HepG2 (cell line): ENCODE measurements around the gene PROK2. TPM values are rescaled to one million over a fixed set of nuclear protein-coding genes. Genes with fewer than 3 reads are reported as not detected.

ENCODE experiments used
- ATAC-seq: fragments of 200-7000 bp; cut with Tn5 transposase; 3 replicates; pipeline ENCODE4 v1.9.1; 2020; ENCODE audit warnings: mild to moderate bottlenecking, moderate library complexity
- BruUV-seq: library from RNA; stranded (reverse); fragments of 400-500 nt; replicated peaks from 2 replicates; lab custom pipeline; 2021; lab: Mats Ljungman, UMichigan
- CTCF ChIA-PET: fragments of 300-600 bp; formaldehyde crosslinking; extraction: SDS; loops from one replicate; lab custom pipeline; 2021; ENCODE audit warnings: low total read pairs, inconsistent platforms, low intra/inter-chr PET ratio; lab: Yijun Ruan, JAX
- POLR2A ChIA-PET: fragments of 350-600 bp; sonication (Branson Sonifier 250); formaldehyde crosslinking; loops from one replicate; lab custom pipeline; 2020; ENCODE audit warnings: antibody characterized with exemption, inconsistent platforms; lab: Yijun Ruan, JAX
- DNase-seq: peaks from one replicate; pipeline ENCODE4 v3.0.0-alpha.2; 2015; ENCODE audit warnings: low spot score
- FAIRE-seq: peaks from 3 replicates; lab custom pipeline; 2011; peaks lifted over from hg19 to GRCh38; lab: Jason Lieb, UNC
- H2AFZ ChIP-seq: one replicate; pipeline ENCODE4 v1.6.1; 2011; ENCODE audit warnings: low read length, inconsistent platforms
- H3K27ac ChIP-seq: fragments of 300-600 bp; 3 replicates; pipeline ENCODE4 v1.8.0; 2011; ENCODE audit warnings: mixed run types, mild to moderate bottlenecking, mixed read lengths, low read length, inconsistent platforms; ENCODE audit not compliant: insufficient read depth; ENCODE audit errors: extremely low read length
- H3K27me3 ChIP-seq, 2 experiments: fragments of 200-600 bp in 1 of 2; 2 replicates in 1 of 2; 3 replicates in 1 of 2; pipeline versions ENCODE4 v1.6.0 to v1.8.0; 2011; ENCODE audit warnings: low read length in 2 of 2, mild to moderate bottlenecking in 2 of 2, moderate library complexity in 2 of 2, inconsistent platforms in 1 of 2; ENCODE audit not compliant: insufficient read depth in 2 of 2, control insufficient read depth in 1 of 2
- H3K36me3 ChIP-seq, 2 experiments: fragments of 200-600 bp in 1 of 2; replicated peaks in 1 of 2; 2 replicates in 1 of 2; 3 replicates in 1 of 2; pipeline versions ENCODE4 v1.5.1 to v1.8.0; 2011; ENCODE audit warnings: low read length in 2 of 2, inconsistent platforms in 1 of 2; ENCODE audit not compliant: insufficient read depth in 2 of 2, control insufficient read depth in 1 of 2
- H3K4me1 ChIP-seq: 2 replicates; pipeline ENCODE4 v1.5.1; 2012; ENCODE audit warnings: low read length, inconsistent platforms; ENCODE audit not compliant: insufficient read depth
- H3K4me2 ChIP-seq: 2 replicates; pipeline ENCODE4 v1.6.0; 2011; ENCODE audit warnings: low read depth, low read length, inconsistent platforms
- H3K4me3 ChIP-seq, 3 experiments: fragments of 200-600 bp in 1 of 3; sonication (generic), shearing (Covaris generic) in 1 of 3; replicated peaks in 1 of 3; 2 replicates each; pipeline ENCODE4 v1.5.1; 2011 to 2016; ENCODE audit warnings: low read length in 3 of 3, inconsistent platforms in 2 of 3, low read depth in 2 of 3, mild to moderate bottlenecking in 2 of 3, control low read depth in 1 of 3, mixed read lengths in 1 of 3; ENCODE audit not compliant: insufficient read depth in 1 of 3
- H3K79me2 ChIP-seq: one replicate; pipeline ENCODE4 v1.6.1; 2011; ENCODE audit warnings: low read length, inconsistent platforms; ENCODE audit not compliant: insufficient read depth
- H3K9ac ChIP-seq: 2 replicates; pipeline ENCODE4 v1.6.0; 2011; ENCODE audit warnings: mild to moderate bottlenecking, low read depth, low read length, inconsistent platforms; ENCODE audit not compliant: insufficient read depth
- H3K9me3 ChIP-seq: 2 replicates; pipeline ENCODE4 v1.5.1; 2012; ENCODE audit warnings: mild to moderate bottlenecking, low read length
- H4K20me1 ChIP-seq: 2 replicates; pipeline ENCODE4 v1.6.0; 2011; ENCODE audit warnings: inconsistent platforms, mild to moderate bottlenecking, low read length, moderate library complexity; ENCODE audit not compliant: insufficient read depth
- DMTF1 ChIP-seq: sonication (generic); formaldehyde crosslinking; IDR thresholded peaks from 2 replicates; pipeline ENCODE4 v1.4.0; 2020; ENCODE audit warnings: mild to moderate bottlenecking, missing genetic modification reagents
- HNF1A ChIP-seq, 2 experiments: sonication (generic) in 1 of 2; formaldehyde crosslinking in 1 of 2; IDR thresholded peaks; 2 replicates each; pipeline versions ENCODE4 v1.4.0 to v1.6.1; 2016 to 2020; ENCODE audit warnings: borderline replicate concordance in 1 of 2, low read depth in 1 of 2, mild to moderate bottlenecking in 1 of 2, missing genetic modification reagents in 1 of 2
- PAX8 ChIP-seq: sonication (generic); formaldehyde crosslinking; IDR thresholded peaks from 2 replicates; pipeline ENCODE4 v1.8.0; 2022; ENCODE audit warnings: mild to moderate bottlenecking, missing genetic modification reagents, borderline replicate concordance
- POLR2AphosphoS2 ChIP-seq: IDR thresholded peaks from 2 replicates; pipeline ENCODE4 v1.6.1; 2011; ENCODE audit warnings: low read depth, low read length, improper control_type of control experiment
- PRPF4 ChIP-seq: fragments of 200-400 bp; formaldehyde crosslinking; IDR thresholded peaks from 2 replicates; pipeline ENCODE4 v1.6.1; 2016; ENCODE audit warnings: low read length, low read depth; ENCODE audit not compliant: poor library complexity, severe bottlenecking
- RFXANK ChIP-seq: IDR thresholded peaks from 2 replicates; pipeline ENCODE4 v1.6.1; 2016
- SP140L ChIP-seq: sonication (generic); formaldehyde crosslinking; IDR thresholded peaks from 2 replicates; pipeline ENCODE4 v1.4.0; 2020; ENCODE audit warnings: missing genetic modification reagents, borderline replicate concordance
- TRAFD1 ChIP-seq: sonication (generic); formaldehyde crosslinking; IDR thresholded peaks from 2 replicates; pipeline ENCODE4 v1.5.1; 2020; ENCODE audit warnings: missing genetic modification reagents, mild to moderate bottlenecking, borderline replicate concordance
- U2AF2 ChIP-seq: fragments of 200-400 bp; formaldehyde crosslinking; IDR thresholded peaks from 2 replicates; pipeline ENCODE4 v1.6.1; 2017; ENCODE audit warnings: low read depth, mild to moderate bottlenecking, low read length
- XRCC5 ChIP-seq: fragments of 200-400 bp; formaldehyde crosslinking; optimal IDR thresholded peaks from 2 replicates; pipeline ENCODE3; 2017; ENCODE audit warnings: mild to moderate bottlenecking, low read length
- ZNF558 ChIP-seq: sonication (generic); formaldehyde crosslinking; IDR thresholded peaks from 2 replicates; pipeline ENCODE4 v1.9.0; 2022; ENCODE audit warnings: mild to moderate bottlenecking, missing genetic modification reagents, borderline replicate concordance
- ZNF572 ChIP-seq: sonication (generic); formaldehyde crosslinking; IDR thresholded peaks from 2 replicates; pipeline ENCODE4 v1.5.1; 2020; ENCODE audit warnings: mild to moderate bottlenecking, missing genetic modification reagents
- ZNF784 ChIP-seq: sonication (generic); formaldehyde crosslinking; IDR thresholded peaks from 2 replicates; pipeline ENCODE4 v1.5.1; 2020; ENCODE audit warnings: missing genetic modification reagents, mild to moderate bottlenecking, borderline replicate concordance
- whole genome bisulfite sequencing: methylation state at CpG from one replicate; pipeline ENCODE4 v1.1.6; 2017; ENCODE audit warnings: low lambda C conversion rate; 5-methylcytosine and 5-hydroxymethylcytosine counted together
- in situ Hi-C: cut with HindIII; loops from 2 replicates; pipeline ENCODE4 v1.10.0; 2017; ENCODE audit warnings: low pct_unique_long_range_greater_than_20kb; ENCODE audit not compliant: extremely low pct_ligation_motif_present
- intact Hi-C: fragments of 100-400 bp; cut with micrococcal nuclease; formaldehyde crosslinking; loops from one replicate; pipeline ENCODE4 v1.10.0; 2022; ENCODE audit not compliant: unreplicated experiment
- polyA plus RNA-seq, 8 experiments: library from polyadenylated mRNA; depleted of rRNA in 3 of 8; stranded (reverse) in 7 of 8; unstranded in 1 of 8; fragments of >200 nt; fragmentation: Illumina TruSeq in 4 of 8; extraction: Trizol in 4 of 8; gene quantifications; 2 replicates each; pipeline versions ENCODE4 v1.2.1 to v1.2.3, GENCODE V29; 2011 to 2016; ENCODE audit warnings: low read depth in 4 of 8, missing spikeins in 1 of 8, mixed read lengths in 1 of 8; ENCODE audit not compliant: insufficient read depth in 1 of 8
- total RNA-seq, 5 experiments: library from RNA; depleted of rRNA; stranded (reverse); fragments of >200 nt; fragmentation: Illumina TruSeq; extraction: Trizol; gene quantifications; 2 replicates each; pipeline ENCODE4 v1.2.3, GENCODE V29; 2016; ENCODE audit warnings: low read depth in 1 of 5

Gene PROK2
- total and polyA plus RNA-seq, 2 of the 13 experiments (the other 11 are each of a cell fraction or from before 2014, with no cell fraction given), result not detected

GRCh38 chr3:71758091-71758490 is 26.9 kb downstream of the PROK2 start (continued):
- TF ChIP-seq TRAFD1 (CRISPR knock-in tag) (no peak), ZNF784 (CRISPR knock-in tag) (no peak), ZNF558 (CRISPR knock-in tag) (no peak)

GRCh38 chr3:71754610-71755253 is 30.2 kb downstream of the PROK2 start:
- BruUV-seq, result no TSS peak
- no peaks in the 10 kb centered on the region for H3K4me1 ChIP-seq
- FAIRE-seq (no peak), DNase-seq (no peak), ATAC-seq (no peak)
- no peak overlapping the region for H3K27ac ChIP-seq
- no peaks in the 10 kb centered on the region for H3K36me3 ChIP-seq
- H3K9me3 ChIP-seq, result no peaks in the 10 kb centered on the region
- H2AFZ ChIP-seq, result no peak overlapping the region
- WGBS, result 64% methylated on average over 28 of the region's 65 CpGs
- intact Hi-C loops, result no loop called here
- no peak overlapping the region for H3K4me3 ChIP-seq
- ChIA-PET CTCF (no interaction called here), POLR2A (no interaction called here)
- no peak overlapping the region for H3K9ac ChIP-seq
- peaks cover 6 to 55% of the 10 kb centered on the region in 2 experiments for H3K27me3 ChIP-seq
- H3K79me2 ChIP-seq, result no peaks in the 10 kb centered on the region
- in situ Hi-C loops, result no loop called here
- H3K4me2 ChIP-seq, result no peak overlapping the region
- H4K20me1 ChIP-seq, result no peaks in the 10 kb centered on the region
- TF ChIP-seq XRCC5 (no peak), PRPF4 (no peak), ZNF572 (CRISPR knock-in tag) (no peak), RFXANK (CRISPR knock-in tag) (no peak), DMTF1 (CRISPR knock-in tag) (no peak), PAX8 (no peak), U2AF2 (no peak), SP140L (CRISPR knock-in tag) (no peak), POLR2AphosphoS2 (no peak), HNF1A (IDR thresholded peaks at IDR 0.05; ENCODE audit: low read depth) (no peak), HNF1A (CRISPR knock-in tag; IDR thresholded peaks at IDR 0.05; ENCODE audit: borderline replicate concordance) (no peak)
